HG03439 (cell line): Measurements from ENCODE around the gene GFI1.

Source experiments
- ATAC-seq: cut with Tn5 transposase; IDR thresholded peaks from one replicate; pipeline ENCODE4 v1.9.1; 2021; ENCODE audit warnings: mild to moderate bottlenecking, moderate library complexity; ENCODE audit not compliant: unreplicated experiment

GFI1 gene

DNA sequence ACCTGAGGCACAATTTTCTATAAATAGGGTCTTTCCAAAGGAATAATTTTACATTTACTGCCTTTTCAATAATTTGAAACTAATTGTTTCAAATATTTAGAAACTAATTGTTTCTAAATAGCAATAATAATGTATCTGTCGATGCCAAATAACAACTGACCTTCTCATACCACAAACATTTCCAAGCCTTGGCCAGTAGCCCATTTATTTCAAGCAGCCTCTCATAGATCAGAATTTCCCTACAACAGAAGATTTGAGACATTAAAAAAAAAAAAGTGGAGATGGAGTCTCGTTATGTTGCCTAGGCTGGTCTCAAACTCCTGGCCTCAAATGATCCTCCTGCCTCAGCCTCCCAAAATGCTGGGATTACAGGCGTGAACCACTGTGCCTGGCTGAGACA is 2.1 kb upstream of the GFI1 start:
- ATAC-seq = no peak

DNA sequence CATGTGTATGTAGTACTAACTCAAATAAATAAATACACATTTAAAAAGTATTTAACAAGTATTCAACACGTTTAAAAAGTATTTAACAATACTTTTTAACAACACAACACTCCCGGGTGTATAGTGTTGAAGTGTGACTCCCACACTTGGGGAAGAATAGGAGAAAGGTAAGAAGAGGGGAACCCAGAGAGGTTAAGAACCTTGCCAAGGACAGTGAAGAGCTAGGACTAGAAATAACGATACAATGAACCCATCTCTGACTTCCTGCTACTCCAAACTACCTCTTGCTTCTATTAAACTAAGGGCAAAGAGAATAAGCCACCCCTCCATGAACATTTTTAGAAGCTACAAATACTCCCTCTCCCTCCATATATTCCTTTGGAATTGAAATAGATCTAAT is 1.7 kb upstream of the GFI1 start:
- ATAC-seq = no peak

- ATAC-seq = no peak
Observed at GRCh38 chr1:92487078-92487605, 417 bp upstream of the GFI1 start.

- peak; percentile 59 for ATAC-seq
Observed at GRCh38 chr1:92485381-92486250, 1.1 kb downstream of the GFI1 start.

DNA sequence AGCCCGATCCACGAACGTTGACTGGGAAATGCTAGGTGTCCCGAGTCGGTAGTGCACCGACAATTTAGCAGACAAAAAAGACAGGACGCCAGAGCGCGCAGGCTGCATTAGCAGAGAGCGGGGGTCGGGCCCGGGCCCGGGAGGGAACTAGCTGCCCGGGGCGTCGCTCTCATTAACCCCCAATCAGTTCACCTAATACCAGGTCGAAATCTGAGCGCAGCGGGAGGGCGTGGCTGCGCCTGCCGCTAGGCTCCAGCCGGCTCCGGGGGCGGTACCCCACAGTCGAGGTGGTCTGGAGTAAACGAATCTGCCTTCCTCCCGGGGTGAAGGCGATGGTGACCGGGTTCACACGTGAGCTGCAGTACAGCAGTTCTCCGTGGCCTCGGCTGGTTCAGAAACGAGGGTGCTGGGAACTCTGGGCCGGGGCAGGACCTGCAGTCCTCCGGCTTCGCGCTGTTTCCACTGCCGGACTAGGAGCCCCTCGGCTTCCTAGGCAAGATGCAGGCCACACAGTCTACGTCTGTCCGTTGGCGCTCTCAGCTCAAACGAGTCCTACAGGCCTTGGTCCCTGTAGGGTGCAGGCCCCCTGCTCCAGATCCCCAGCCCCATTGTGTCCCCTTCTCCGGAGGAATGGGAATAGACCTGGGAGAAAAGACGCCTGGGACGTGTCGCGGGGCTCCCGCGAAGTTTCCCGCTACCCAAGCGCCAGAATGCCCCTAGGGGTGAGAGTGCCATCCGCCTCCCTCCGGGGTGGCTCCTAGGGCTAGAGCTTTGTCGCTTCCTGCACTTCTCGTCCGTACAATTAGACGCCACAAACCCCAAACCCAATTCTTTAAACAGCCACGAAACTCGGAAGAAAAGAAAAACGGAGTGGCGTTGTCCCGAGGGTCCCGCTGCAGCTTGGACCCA is 2.0 kb downstream of the GFI1 start:
- ATAC-seq = peak; percentile 25

- no peak for ATAC-seq
Observed at GRCh38 chr1:92483610-92484471, 2.9 kb downstream of the GFI1 start.

GRCh38 chr1:92482665-92483609 is 3.8 kb downstream of the GFI1 start:
- no peak for ATAC-seq

- no peak for ATAC-seq
Observed at GRCh38 chr1:92481971-92482664, 4.6 kb downstream of the GFI1 start.

- no peak for ATAC-seq
Observed at GRCh38 chr1:92481599-92481925, 5.2 kb downstream of the GFI1 start.

DNA sequence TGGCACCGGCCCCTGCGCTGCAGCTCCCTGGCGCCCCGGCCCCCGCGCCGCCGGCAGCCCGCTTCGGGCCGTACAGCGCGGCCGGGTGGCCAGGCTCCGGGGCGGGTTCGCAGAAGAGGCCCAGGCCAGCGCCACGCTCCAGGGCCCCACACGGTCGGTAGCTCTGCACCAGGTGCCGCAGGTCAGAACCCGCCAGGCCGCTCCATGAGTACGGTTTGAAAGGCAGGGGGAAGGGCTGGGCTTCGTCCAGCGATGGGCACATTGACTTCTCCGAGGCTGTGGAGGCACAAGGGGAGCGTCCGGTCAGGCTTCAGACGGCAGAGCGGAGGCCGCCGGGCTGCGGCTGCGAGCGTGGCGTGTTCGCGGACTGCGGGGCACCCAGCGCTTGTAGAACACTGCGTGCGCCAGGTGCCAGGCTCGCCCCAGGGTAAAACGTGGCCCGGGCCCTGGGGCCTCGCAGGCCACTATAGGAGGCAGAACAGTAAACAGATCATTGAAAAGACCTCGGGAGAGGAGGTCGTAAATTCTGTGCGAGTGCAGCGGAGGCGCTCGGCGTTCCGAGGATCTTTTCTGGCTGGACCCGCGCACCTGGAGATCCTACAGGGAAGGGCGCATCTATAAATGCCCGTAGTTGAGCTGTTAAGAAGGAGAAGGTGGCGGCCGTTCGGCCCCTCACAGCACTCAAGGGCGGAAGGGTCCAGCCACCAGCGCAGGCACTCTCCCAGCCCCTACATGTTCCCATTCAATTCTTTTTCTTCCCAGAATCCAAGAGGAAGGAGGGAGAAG is 5.7 kb downstream of the GFI1 start:
- no peak for ATAC-seq

DNA sequence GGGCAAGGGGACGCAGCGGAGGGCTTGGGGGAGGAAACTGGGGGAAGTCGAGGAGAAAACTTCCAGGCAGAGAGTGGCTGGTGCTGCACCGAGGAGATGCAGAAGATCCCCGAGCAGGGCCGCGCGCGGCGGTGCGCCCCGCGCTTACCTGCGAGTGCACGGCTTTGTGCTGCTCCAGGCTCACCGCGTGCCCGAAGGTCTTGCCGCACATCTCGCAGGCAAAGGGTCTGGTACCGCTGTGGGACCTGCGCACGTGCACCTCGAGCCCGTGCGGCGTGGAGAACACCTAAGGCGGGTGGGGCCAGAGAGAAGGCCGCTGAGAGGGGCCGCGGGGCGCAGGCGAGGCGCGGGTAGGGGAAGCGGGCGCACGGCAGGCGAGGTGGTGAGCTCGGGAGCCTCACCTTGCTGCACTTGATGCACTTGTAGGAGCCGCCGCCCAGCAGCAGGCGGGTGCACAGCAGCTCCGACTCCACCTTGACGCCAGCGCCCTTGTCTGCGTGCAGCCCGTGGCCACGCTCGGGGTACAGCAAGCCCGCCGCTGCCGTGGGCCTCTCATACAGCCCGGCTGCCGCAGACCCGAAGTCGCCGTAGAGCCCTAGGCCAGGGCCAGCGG is 6.4 kb downstream of the GFI1 start:
- no peak for ATAC-seq

- no peak for ATAC-seq
Observed at GRCh38 chr1:92479587-92479986, 7.1 kb downstream of the GFI1 start.

GRCh38 chr1:92478393-92478792 is 8.3 kb downstream of the GFI1 start:
- no peak for ATAC-seq

DNA sequence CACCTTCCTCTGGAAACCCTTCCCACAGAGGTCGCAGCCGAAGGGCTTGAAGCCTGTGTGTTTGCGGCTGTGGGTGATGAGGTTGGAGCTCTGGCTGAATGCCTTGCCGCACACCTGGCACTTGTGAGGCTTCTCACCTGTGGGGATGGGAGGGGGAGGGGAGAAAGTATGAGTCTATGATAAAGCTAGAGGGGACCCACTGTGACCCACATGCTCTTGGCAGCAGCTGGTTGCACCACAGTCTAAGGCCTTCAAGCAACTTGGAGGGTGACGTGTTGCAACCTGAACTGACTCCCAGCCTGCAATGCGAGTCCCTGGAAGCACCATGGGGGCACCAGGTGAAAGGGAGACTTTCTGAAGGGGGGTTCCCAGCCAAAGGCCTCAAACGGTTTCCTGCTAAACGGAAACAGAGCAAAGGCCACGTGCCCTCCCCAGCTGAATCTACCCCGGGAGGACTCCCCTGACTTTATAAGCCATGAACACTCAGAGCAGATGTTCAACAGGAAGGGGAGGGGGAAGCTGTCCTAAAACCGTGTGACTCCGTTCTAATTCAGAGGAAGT is 10.6 kb downstream of the GFI1 start:
- no peak for ATAC-seq

- ATAC-seq = no peak
Observed at GRCh38 chr1:92475029-92475428, 11.7 kb downstream of the GFI1 start.

- ATAC-seq = peak; percentile 67
Observed at GRCh38 chr1:92473781-92474495, 12.8 kb downstream of the GFI1 start.

GRCh38 chr1:92470216-92470615 is 16.5 kb downstream of the GFI1 start:
- no peak for ATAC-seq
